Keratinocyte (primary cell): ENCODE results near the gene OR1E2.

Experiments
- EZH2 ChIP-seq: IDR thresholded peaks from one replicate; pipeline ENCODE4 v1.6.1; 2012; ENCODE audit warnings: inconsistent platforms, mild to moderate bottlenecking, low read length, moderate library complexity
- TF ChIP-seq, protein P1 (sequence below), 3 experiments: IDR thresholded peaks in 1 of 3; conservative IDR thresholded peaks in 1 of 3; optimal IDR thresholded peaks in 1 of 3; 2 replicates in 2 of 3; 3 replicates in 1 of 3; pipeline versions ENCODE3 to v1.5.1; 2011; ENCODE audit warnings: low read length in 3 of 3, mild to moderate bottlenecking in 3 of 3, moderate library complexity in 2 of 3, control low read depth in 1 of 3, inconsistent platforms in 1 of 3; ENCODE audit not compliant: insufficient read depth in 2 of 3; ENCODE audit errors: extremely low read depth in 1 of 3

DNA sequence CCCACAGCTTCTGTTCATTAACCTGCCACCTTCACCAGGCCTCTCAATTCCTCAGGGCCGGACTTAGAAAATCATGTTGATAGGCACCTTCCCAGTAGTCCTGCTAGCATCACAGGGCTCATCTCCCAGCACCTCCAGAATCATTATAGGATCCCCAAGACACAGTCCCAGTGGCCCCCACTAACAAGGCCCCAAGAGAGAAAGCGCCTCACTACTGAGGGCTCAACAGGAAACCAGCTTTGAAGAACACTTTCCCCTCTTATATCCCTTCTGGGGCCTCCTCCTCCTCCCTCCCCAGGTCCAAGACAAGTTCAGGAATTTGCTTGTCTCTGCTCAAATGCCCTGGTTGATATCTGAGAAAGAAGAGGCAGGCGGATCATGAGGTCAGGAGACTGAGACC lies 22.6 kb downstream of the OR1E2 start, which contains the start of gene OR3A3:
- TF ChIP-seq, protein P1, sequence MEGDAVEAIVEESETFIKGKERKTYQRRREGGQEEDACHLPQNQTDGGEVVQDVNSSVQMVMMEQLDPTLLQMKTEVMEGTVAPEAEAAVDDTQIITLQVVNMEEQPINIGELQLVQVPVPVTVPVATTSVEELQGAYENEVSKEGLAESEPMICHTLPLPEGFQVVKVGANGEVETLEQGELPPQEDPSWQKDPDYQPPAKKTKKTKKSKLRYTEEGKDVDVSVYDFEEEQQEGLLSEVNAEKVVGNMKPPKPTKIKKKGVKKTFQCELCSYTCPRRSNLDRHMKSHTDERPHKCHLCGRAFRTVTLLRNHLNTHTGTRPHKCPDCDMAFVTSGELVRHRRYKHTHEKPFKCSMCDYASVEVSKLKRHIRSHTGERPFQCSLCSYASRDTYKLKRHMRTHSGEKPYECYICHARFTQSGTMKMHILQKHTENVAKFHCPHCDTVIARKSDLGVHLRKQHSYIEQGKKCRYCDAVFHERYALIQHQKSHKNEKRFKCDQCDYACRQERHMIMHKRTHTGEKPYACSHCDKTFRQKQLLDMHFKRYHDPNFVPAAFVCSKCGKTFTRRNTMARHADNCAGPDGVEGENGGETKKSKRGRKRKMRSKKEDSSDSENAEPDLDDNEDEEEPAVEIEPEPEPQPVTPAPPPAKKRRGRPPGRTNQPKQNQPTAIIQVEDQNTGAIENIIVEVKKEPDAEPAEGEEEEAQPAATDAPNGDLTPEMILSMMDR (optimal IDR thresholded peaks at IDR 0.05 in 1 of 3, IDR thresholded peaks at IDR 0.05 in 1 of 3, conservative IDR thresholded peaks at IDR 0.05 in 1 of 3; ENCODE audit: extremely low read depth in 1 of 3, insufficient read depth in 2 of 3, low read length in 3 of 3), result no peak
- TF ChIP-seq EZH2, result no peak
